ENCODE measurements around the gene BEAN1.

DNA sequence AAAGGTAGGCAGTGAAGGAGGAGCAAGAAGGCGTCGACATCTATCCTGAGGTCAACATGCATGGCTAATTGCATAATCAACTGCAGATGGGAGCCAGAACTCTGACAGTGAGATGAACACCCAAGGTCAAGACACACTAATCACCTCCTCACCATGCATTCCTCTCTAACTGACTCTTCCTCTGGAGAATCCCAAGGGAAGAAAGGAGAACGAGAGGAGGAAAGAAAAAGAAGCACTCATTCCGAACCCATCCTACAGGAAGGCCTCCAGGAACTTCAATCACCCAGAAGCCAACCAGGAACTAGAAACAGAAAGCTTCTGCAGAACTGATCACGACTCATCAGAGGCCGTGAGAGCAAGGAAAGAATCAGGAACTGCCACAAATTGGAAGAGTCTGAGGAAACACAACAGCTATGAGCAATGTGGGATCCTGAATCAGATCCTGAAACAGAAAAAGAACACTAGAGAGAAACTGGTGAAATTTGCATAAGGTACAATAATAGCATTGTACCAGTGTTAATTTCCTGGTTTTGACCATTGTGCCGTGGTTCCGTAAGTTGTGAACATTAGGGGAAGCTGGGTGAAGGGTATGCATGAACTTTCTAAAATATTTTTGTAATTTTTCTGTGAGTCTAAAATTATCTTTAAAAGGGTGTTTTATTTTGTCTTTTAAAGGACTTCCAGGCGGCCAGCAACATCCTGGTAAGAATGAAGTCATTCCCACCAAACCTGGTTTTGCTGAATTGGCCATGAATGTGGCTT is 10.0 kb upstream of the BEAN1 start:
- no peak for TF ChIP-seq EZH2phosphoT487 (IDR thresholded peaks at IDR 0.05; ENCODE audit: borderline replicate concordance, low read length)
- TF ChIP-seq, protein P1, sequence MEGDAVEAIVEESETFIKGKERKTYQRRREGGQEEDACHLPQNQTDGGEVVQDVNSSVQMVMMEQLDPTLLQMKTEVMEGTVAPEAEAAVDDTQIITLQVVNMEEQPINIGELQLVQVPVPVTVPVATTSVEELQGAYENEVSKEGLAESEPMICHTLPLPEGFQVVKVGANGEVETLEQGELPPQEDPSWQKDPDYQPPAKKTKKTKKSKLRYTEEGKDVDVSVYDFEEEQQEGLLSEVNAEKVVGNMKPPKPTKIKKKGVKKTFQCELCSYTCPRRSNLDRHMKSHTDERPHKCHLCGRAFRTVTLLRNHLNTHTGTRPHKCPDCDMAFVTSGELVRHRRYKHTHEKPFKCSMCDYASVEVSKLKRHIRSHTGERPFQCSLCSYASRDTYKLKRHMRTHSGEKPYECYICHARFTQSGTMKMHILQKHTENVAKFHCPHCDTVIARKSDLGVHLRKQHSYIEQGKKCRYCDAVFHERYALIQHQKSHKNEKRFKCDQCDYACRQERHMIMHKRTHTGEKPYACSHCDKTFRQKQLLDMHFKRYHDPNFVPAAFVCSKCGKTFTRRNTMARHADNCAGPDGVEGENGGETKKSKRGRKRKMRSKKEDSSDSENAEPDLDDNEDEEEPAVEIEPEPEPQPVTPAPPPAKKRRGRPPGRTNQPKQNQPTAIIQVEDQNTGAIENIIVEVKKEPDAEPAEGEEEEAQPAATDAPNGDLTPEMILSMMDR (IDR thresholded peaks at IDR 0.05; ENCODE audit: low read depth, low read length, poor library complexity, severe bottlenecking), result no peak

Measured in DOHH2 (cell line).